Activated T-helper 17 cell treated with anti-CD3 and anti-CD28 coated beads, Interleukin-2, amount 50 U/mL, for 72 hours (primary cell): Measurements from ENCODE around the gene SPCS1. TPM values are rescaled to one million over a fixed set of nuclear protein-coding genes. Genes with fewer than 3 reads are reported as not detected.
A peak's percentile ranks its signal among the peaks of the same experiment; 100 is the strongest.
"Not testable (repeated sequence)": the region's sequence is repeated elsewhere in the genome, so short reads cannot be mapped to it uniquely, and the experiment has no call there.

Source experiments
- ATAC-seq: fragments of 150-1000 bp; cut with Tn5 transposase; replicated peaks from 2 replicates; pipeline ENCODE4 v1.10.0; 2021; ENCODE audit warnings: mild to moderate bottlenecking, moderate library complexity
- H3K27ac Mint-ChIP-seq: one replicate; pipeline ENCODE4 v1.8.0; 2022; ENCODE audit warnings: mixed read lengths
- H3K27me3 Mint-ChIP-seq: one replicate; pipeline ENCODE4 v1.8.0; 2022; ENCODE audit warnings: mixed read lengths
- H3K36me3 Mint-ChIP-seq: one replicate; pipeline ENCODE4 v1.8.0; 2022; ENCODE audit warnings: low read depth, mild to moderate bottlenecking, mixed read lengths
- H3K4me1 Mint-ChIP-seq: one replicate; pipeline ENCODE4 v1.8.0; 2022; ENCODE audit warnings: mixed read lengths
- H3K4me3 Mint-ChIP-seq: one replicate; pipeline ENCODE4 v1.8.0; 2022; ENCODE audit warnings: mild to moderate bottlenecking, mixed read lengths
- H3K9me3 Mint-ChIP-seq: one replicate; pipeline ENCODE4 v1.8.0; 2022; ENCODE audit warnings: mixed read lengths
- total RNA-seq, 2 donors: library from RNA; stranded (reverse); gene quantifications; one replicate each; pipeline ENCODE4 v1.2.3, GENCODE V29; 2022

SPCS1 gene
- total RNA-seq, 2 donors from 2014 or later = 66.2 to 106 TPM

DNA sequence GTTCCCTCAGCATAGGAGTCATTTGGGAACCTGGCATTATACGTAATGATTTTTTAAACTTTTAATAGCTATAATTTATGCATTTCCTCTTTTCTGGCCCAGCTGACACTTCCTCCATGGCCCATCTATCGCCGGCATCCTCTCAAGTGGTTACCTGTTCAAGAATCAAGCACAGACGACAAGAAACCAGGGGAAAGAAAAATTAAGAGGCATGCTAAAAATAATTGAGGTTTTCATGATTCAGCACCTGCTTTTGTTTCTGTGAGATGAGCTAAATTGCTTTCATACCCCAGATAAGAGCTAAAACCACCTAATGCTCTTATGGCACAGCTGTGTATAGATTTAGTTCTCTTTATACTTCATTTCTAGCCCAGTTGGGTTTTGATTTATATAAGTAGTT, 1.7 kb downstream of the SPCS1 start:
- Mint-ChIP-seq H3K4me1 (peaks cover 14% of the 10 kb centered on the region), H3K27me3 (no peaks in the 10 kb centered on the region), H3K4me3 (peak overlapping the region; percentile 98), H3K27ac (peak overlapping the region; percentile 82), H3K36me3 (peaks cover 34% of the 10 kb centered on the region), H3K9me3 (no peaks in the 10 kb centered on the region)
- ATAC-seq = no peak

DNA sequence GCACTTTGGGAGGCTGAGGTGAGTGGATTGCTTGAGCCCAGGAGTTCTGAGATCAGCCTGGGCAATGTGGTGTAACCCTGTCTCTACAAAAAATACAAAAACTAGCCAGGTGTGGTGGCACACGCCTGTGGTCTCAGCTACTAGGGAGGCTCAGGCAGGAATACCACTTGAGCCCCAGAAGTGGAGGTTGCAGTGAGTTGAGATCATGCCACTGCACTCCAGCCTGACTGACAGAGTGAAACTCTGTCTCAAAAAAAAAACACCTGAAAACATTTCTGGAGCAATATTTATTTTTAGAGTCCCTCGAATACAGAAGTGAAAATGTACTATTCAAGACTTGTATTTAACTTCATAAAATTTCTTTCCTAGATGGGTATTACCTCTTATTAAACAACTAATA, 4.6 kb downstream of the SPCS1 start:
- Mint-ChIP-seq H3K4me3 (no peak overlapping the region), H3K27me3 (no peaks in the 10 kb centered on the region), H3K36me3 (peaks cover 34% of the 10 kb centered on the region), H3K27ac (peak overlapping the region; percentile 20), H3K9me3 (no peaks in the 10 kb centered on the region), H3K4me1 (peaks cover 6% of the 10 kb centered on the region)
- ATAC-seq = no peak

- ATAC-seq = no peak
- H3K9me3 Mint-ChIP-seq = no peaks in the 10 kb centered on the region
- peaks cover 2% of the 10 kb centered on the region for H3K4me1 Mint-ChIP-seq
- peak overlapping the region; percentile 36 for H3K27ac Mint-ChIP-seq
- no peaks in the 10 kb centered on the region for H3K27me3 Mint-ChIP-seq
- peaks cover 29% of the 10 kb centered on the region for H3K36me3 Mint-ChIP-seq
- no peak overlapping the region for H3K4me3 Mint-ChIP-seq
These were observed 6.6 kb downstream of the SPCS1 start for GRCh38 chr3:52712291-52713212.

- no peak overlapping the region for H3K4me3 Mint-ChIP-seq
- H3K27me3 Mint-ChIP-seq = no peaks in the 10 kb centered on the region
- no peak overlapping the region for H3K27ac Mint-ChIP-seq
These were observed 8.7 kb downstream of the SPCS1 start for GRCh38 chr3:52714335-52715302.

GRCh38 chr3:52715714-52716305, 9.9 kb downstream of the SPCS1 start:
- Mint-ChIP-seq H3K4me3 (no peak overlapping the region), H3K36me3 (no peaks in the 10 kb centered on the region), H3K27me3 (no peaks in the 10 kb centered on the region), H3K4me1 (peaks cover 5% of the 10 kb centered on the region), H3K27ac (no peak overlapping the region), H3K9me3 (no peaks in the 10 kb centered on the region)
- no peak for ATAC-seq

More at GRCh38 chr3:52714335-52715302, 8.7 kb downstream of the SPCS1 start:
- Mint-ChIP-seq H3K9me3 (no peaks in the 10 kb centered on the region), H3K36me3 (peaks cover 8% of the 10 kb centered on the region), H3K4me1 (no peaks in the 10 kb centered on the region)
- no peak for ATAC-seq

- H3K4me1 Mint-ChIP-seq = peaks cover 5% of the 10 kb centered on the region
- H3K27me3 Mint-ChIP-seq = no peaks in the 10 kb centered on the region
- H3K27ac Mint-ChIP-seq = peak overlapping the region; percentile 72
- no peak for ATAC-seq
- no peaks in the 10 kb centered on the region for H3K36me3 Mint-ChIP-seq
- no peaks in the 10 kb centered on the region for H3K9me3 Mint-ChIP-seq
- no peak overlapping the region for H3K4me3 Mint-ChIP-seq
These were observed 13.7 kb downstream of the SPCS1 start for GRCh38 chr3:52719618-52720017.

GRCh38 chr3:52721002-52721729, 15.3 kb downstream of the SPCS1 start:
- Mint-ChIP-seq H3K36me3 (no peaks in the 10 kb centered on the region), H3K27ac (peak overlapping the region; percentile 72), H3K4me1 (peaks cover 5% of the 10 kb centered on the region), H3K27me3 (no peaks in the 10 kb centered on the region), H3K9me3 (no peaks in the 10 kb centered on the region), H3K4me3 (peak overlapping the region; percentile 44)
- peak; percentile 44 for ATAC-seq

GRCh38 chr3:52721730-52722008, 15.8 kb downstream of the SPCS1 start:
- H3K27ac Mint-ChIP-seq = no peak overlapping the region
- no peaks in the 10 kb centered on the region for H3K9me3 Mint-ChIP-seq
- H3K36me3 Mint-ChIP-seq = no peaks in the 10 kb centered on the region
- H3K27me3 Mint-ChIP-seq = no peaks in the 10 kb centered on the region
- no peak for ATAC-seq
- no peak overlapping the region for H3K4me3 Mint-ChIP-seq
- H3K4me1 Mint-ChIP-seq = peaks cover 5% of the 10 kb centered on the region

DNA sequence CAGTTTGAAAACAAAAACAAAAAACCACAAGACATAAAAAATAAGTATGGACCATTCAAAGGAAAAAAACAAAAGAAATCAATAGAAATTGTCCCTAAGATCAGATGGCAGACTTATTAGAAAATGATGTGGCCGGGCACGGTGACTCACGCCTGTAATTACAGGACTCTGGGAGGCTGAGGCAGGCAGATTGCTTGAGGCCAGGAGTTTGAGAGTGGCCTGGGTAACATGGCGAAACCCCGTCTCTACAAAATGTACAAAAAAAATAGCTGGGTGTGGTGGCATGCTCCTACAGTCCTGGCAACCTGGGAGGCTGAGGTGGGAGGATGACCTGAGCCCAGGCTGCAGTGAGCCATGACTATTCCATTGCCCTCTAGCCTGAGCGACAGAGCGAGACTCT, 16.6 kb downstream of the SPCS1 start:
- ATAC-seq = no peak
- H3K9me3 Mint-ChIP-seq = no peaks in the 10 kb centered on the region
- H3K27me3 Mint-ChIP-seq = no peaks in the 10 kb centered on the region
- H3K4me3 Mint-ChIP-seq = no peak overlapping the region
- no peaks in the 10 kb centered on the region for H3K36me3 Mint-ChIP-seq
- no peak overlapping the region for H3K27ac Mint-ChIP-seq
- peaks cover 5% of the 10 kb centered on the region for H3K4me1 Mint-ChIP-seq

GRCh38 chr3:52723935-52724334, 18.0 kb downstream of the SPCS1 start:
- Mint-ChIP-seq H3K9me3 (no peaks in the 10 kb centered on the region), H3K4me3 (no peak overlapping the region)

DNA sequence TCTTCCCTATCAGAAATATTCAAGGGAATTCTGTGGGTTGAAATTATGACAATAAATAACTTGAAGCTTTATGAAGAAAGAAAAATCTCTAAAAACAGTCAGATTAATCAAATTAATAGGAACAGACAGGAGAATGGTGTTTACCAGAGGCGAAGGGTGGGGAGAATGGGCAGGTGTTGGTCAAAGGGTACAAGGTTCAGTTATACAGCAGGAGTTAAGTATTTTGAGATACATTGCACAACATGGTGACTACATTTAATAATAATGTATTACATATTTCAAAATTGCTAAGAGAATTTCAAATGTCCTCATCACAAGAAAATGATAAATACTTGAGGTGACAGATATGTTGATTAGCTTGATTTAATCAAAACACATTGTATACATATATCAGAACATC, 18.6 kb downstream of the SPCS1 start:
- ATAC-seq = no peak
- Mint-ChIP-seq H3K27me3 (no peaks in the 10 kb centered on the region), H3K4me1 (peaks cover 5% of the 10 kb centered on the region), H3K9me3 (no peaks in the 10 kb centered on the region), H3K27ac (no peak overlapping the region), H3K36me3 (no peaks in the 10 kb centered on the region), H3K4me3 (no peak overlapping the region)

More at GRCh38 chr3:52723935-52724334, 18.0 kb downstream of the SPCS1 start:
- no peak for ATAC-seq
- no peaks in the 10 kb centered on the region for H3K27me3 Mint-ChIP-seq
- peaks cover 5% of the 10 kb centered on the region for H3K4me1 Mint-ChIP-seq
- H3K27ac Mint-ChIP-seq = no peak overlapping the region
- no peaks in the 10 kb centered on the region for H3K36me3 Mint-ChIP-seq

- H3K9me3 Mint-ChIP-seq, H3K4me1 Mint-ChIP-seq, ATAC-seq, H3K27ac Mint-ChIP-seq, H3K27me3 Mint-ChIP-seq, H3K4me3 Mint-ChIP-seq: not testable (repeated sequence)
- peaks cover 15% of the 10 kb centered on the region for H3K36me3 Mint-ChIP-seq
These were observed 22.8 kb downstream of the SPCS1 start for GRCh38 chr3:52728753-52729152.

DNA sequence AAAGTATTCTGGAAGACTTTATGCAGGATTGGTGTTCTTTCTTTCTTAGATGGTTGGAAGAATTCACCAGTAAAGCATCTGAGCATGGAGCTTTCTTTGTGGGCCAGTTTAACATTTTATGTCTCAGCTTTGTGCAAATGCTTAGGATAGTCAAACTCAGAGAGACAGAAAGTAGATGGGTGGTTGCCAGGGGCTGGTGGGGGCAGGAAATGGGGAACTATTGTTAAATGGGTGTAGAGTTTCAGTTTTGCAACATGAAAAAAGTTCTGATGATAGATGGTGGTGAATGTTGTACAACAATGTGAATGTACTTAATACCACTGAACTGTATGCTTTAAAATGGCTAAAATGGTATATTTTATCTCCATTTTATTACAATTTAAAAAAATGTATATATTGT, 24.8 kb downstream of the SPCS1 start:
- no peak for ATAC-seq
- peaks cover 6% of the 10 kb centered on the region for H3K9me3 Mint-ChIP-seq
- no peak overlapping the region for H3K4me3 Mint-ChIP-seq
- peaks cover 27% of the 10 kb centered on the region for H3K36me3 Mint-ChIP-seq
- H3K27ac Mint-ChIP-seq = no peak overlapping the region
- H3K27me3 Mint-ChIP-seq = no peaks in the 10 kb centered on the region
- no peaks in the 10 kb centered on the region for H3K4me1 Mint-ChIP-seq

DNA sequence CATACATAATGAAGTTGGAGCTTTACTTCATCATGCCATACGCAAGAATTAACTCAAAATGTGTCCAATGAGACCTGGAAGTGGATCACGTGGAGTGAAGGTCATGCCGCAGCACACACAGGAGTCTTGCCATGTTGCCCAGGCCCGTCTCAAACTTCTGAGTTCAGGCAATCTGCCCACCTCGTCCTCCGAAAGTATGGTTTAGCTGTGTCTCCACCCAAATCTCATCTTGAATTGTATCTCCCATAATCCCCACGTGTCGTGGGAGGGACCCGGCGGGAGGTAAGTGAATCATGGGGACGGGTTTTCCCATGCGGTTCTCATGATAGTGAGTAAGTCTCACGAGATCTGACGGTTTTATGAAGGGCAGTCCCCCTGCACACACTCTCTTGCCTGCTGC, 25.7 kb downstream of the SPCS1 start:
- ATAC-seq = no peak
- H3K27me3 Mint-ChIP-seq = no peaks in the 10 kb centered on the region
- no peak overlapping the region for H3K27ac Mint-ChIP-seq
- no peak overlapping the region for H3K4me3 Mint-ChIP-seq
- no peaks in the 10 kb centered on the region for H3K4me1 Mint-ChIP-seq
- H3K36me3 Mint-ChIP-seq = peaks cover 33% of the 10 kb centered on the region
- peaks cover 6% of the 10 kb centered on the region for H3K9me3 Mint-ChIP-seq
